Measurements from ENCODE around the gene ITPR2.

The ITPR2 gene

GRCh38 chr12:26744697-26745440 is 88.1 kb downstream of the ITPR2 start:
- TF ChIP-seq FOXM1 (IDR thresholded peaks at IDR 0.05; ENCODE audit: borderline replicate concordance) (no peak), NFRKB (IDR thresholded peaks at IDR 0.05) (no peak), FOXA1 (IDR thresholded peaks at IDR 0.05) (no peak), ELF4 (IDR thresholded peaks at IDR 0.05) (no peak), ZNF384 (IDR thresholded peaks at IDR 0.05) (no peak), LEF1 (IDR thresholded peaks at IDR 0.05; ENCODE audit: borderline replicate concordance) (no peak), ARNT (IDR thresholded peaks at IDR 0.05) (no peak), L3MBTL2 (conservative IDR thresholded peaks at IDR 0.05) (no peak), FOXK2 (IDR thresholded peaks at IDR 0.05) (no peak), SP1 (IDR thresholded peaks at IDR 0.05) (no peak), CTBP1 (IDR thresholded peaks at IDR 0.05; ENCODE audit: borderline replicate concordance) (no peak), SUZ12 (IDR thresholded peaks at IDR 0.05) (no peak), BHLHE40 (IDR thresholded peaks at IDR 0.05; ENCODE audit: borderline replicate concordance) (no peak)
- TF ChIP-seq, protein P1, sequence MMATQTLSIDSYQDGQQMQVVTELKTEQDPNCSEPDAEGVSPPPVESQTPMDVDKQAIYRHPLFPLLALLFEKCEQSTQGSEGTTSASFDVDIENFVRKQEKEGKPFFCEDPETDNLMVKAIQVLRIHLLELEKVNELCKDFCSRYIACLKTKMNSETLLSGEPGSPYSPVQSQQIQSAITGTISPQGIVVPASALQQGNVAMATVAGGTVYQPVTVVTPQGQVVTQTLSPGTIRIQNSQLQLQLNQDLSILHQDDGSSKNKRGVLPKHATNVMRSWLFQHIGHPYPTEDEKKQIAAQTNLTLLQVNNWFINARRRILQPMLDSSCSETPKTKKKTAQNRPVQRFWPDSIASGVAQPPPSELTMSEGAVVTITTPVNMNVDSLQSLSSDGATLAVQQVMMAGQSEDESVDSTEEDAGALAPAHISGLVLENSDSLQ (IDR thresholded peaks at IDR 0.05) = no peak
- ChIA-PET POLR2A (no interaction called here), CTCF (interaction anchor here (0.5 kb wide), 1 partner anchor 68 kb away, joined by 4 read pairs; no protein-coding TSS in a partner anchor)
- DNase-seq (ENCODE audit: extremely low spot score) = no peak

- ChIA-PET CTCF (no interaction called here), POLR2A (no interaction called here)
- no peak for DNase-seq (ENCODE audit: extremely low spot score)
- no peak for TF ChIP-seq FOXM1 (IDR thresholded peaks at IDR 0.05; ENCODE audit: borderline replicate concordance)
- TF ChIP-seq, protein P1 (IDR thresholded peaks at IDR 0.05) = no peak
These were observed 88.9 kb downstream of the ITPR2 start for GRCh38 chr12:26744042-26744626.

- DNase-seq (ENCODE audit: extremely low spot score) = no peak
- no peak for TF ChIP-seq FOXM1 (IDR thresholded peaks at IDR 0.05; ENCODE audit: borderline replicate concordance)
- TF ChIP-seq SP1 (IDR thresholded peaks at IDR 0.05) = no peak
- TF ChIP-seq HDGF (IDR thresholded peaks at IDR 0.05; ENCODE audit: borderline replicate concordance) = no peak
- TF ChIP-seq SUZ12 (IDR thresholded peaks at IDR 0.05) = no peak
- TF ChIP-seq FOXA1 (IDR thresholded peaks at IDR 0.05) = no peak
- no peak for TF ChIP-seq L3MBTL2 (conservative IDR thresholded peaks at IDR 0.05)
- TF ChIP-seq ARNT (IDR thresholded peaks at IDR 0.05) = no peak
- TF ChIP-seq, protein P1 (IDR thresholded peaks at IDR 0.05) = no peak
- no peak for TF ChIP-seq LEF1 (IDR thresholded peaks at IDR 0.05; ENCODE audit: borderline replicate concordance)
- no peak for TF ChIP-seq ZNF384 (IDR thresholded peaks at IDR 0.05)
- TF ChIP-seq NFRKB (IDR thresholded peaks at IDR 0.05) = no peak
- ChIA-PET POLR2A (no interaction called here), CTCF (interaction anchor here (0.9 kb wide), 1 partner anchor 143 kb away, joined by 3 read pairs; no protein-coding TSS in a partner anchor)
These were observed 91.3 kb downstream of the ITPR2 start for GRCh38 chr12:26741584-26742227.

- POLR2A ChIA-PET = no interaction called here
- no peak for DNase-seq (ENCODE audit: extremely low spot score)
- CTCF ChIA-PET = interaction anchor here (0.9 kb wide), 1 partner anchor 144 kb away, joined by 3 read pairs; no protein-coding TSS in a partner anchor
These were observed 92.0 kb downstream of the ITPR2 start for GRCh38 chr12:26740991-26741390.

GRCh38 chr12:26740348-26740747 is 92.6 kb downstream of the ITPR2 start:
- TF ChIP-seq NFRKB (IDR thresholded peaks at IDR 0.05) (no peak), SUZ12 (IDR thresholded peaks at IDR 0.05) (no peak), TARDBP (IDR thresholded peaks at IDR 0.05) (no peak), CTBP1 (IDR thresholded peaks at IDR 0.05; ENCODE audit: borderline replicate concordance) (no peak), FOXK2 (IDR thresholded peaks at IDR 0.05) (no peak), ARNT (IDR thresholded peaks at IDR 0.05) (no peak), ELF4 (IDR thresholded peaks at IDR 0.05) (no peak), FOXA1 (IDR thresholded peaks at IDR 0.05) (no peak), BHLHE40 (IDR thresholded peaks at IDR 0.05; ENCODE audit: borderline replicate concordance) (no peak), FOXM1 (IDR thresholded peaks at IDR 0.05; ENCODE audit: borderline replicate concordance) (no peak), HDGF (IDR thresholded peaks at IDR 0.05; ENCODE audit: borderline replicate concordance) (no peak), SP1 (IDR thresholded peaks at IDR 0.05) (no peak), L3MBTL2 (conservative IDR thresholded peaks at IDR 0.05) (no peak), ZNF384 (IDR thresholded peaks at IDR 0.05) (no peak), LEF1 (IDR thresholded peaks at IDR 0.05; ENCODE audit: borderline replicate concordance) (no peak)
- TF ChIP-seq, protein P1 (IDR thresholded peaks at IDR 0.05) = no peak
- POLR2A ChIA-PET = no interaction called here
- CTCF ChIA-PET = interaction anchor here (0.7 kb wide), 1 partner anchor 21 kb away, joined by 4 read pairs; no protein-coding TSS in a partner anchor
- DNase-seq (ENCODE audit: extremely low spot score) = no peak

More at GRCh38 chr12:26740991-26741390, 92.0 kb downstream of the ITPR2 start:
- no peak for TF ChIP-seq FOXK2 (IDR thresholded peaks at IDR 0.05)
